ENCODE measurements around the gene KISS1R.

The KISS1R gene

GRCh38 chr19:964116-964520 is 47.0 kb downstream of the KISS1R start:
- no peak for DNase-seq (ENCODE audit: low read depth)
- H3K4me3 ChIP-seq (replicated peaks; ENCODE audit: low read depth, low read length) = no peak overlapping the region
- no peak for TF ChIP-seq CTCF (IDR thresholded peaks at IDR 0.05; ENCODE audit: low read length, missing control alignments)

GRCh38 chr19:964761-965694 is 47.9 kb downstream of the KISS1R start:
- no peak for DNase-seq (ENCODE audit: low read depth)
- no peak for TF ChIP-seq CTCF (IDR thresholded peaks at IDR 0.05; ENCODE audit: low read length, missing control alignments)
- H3K4me3 ChIP-seq (replicated peaks; ENCODE audit: low read depth, low read length) = no peak overlapping the region

- no peak for DNase-seq (ENCODE audit: low read depth)
- TF ChIP-seq CTCF (IDR thresholded peaks at IDR 0.05; ENCODE audit: low read length, missing control alignments) = no peak
- H3K4me3 ChIP-seq (replicated peaks; ENCODE audit: low read depth, low read length) = no peak overlapping the region
Observed at GRCh38 chr19:966485-967088, 49.5 kb downstream of the KISS1R start.

All from fibroblast of pulmonary artery (primary cell).